Inferior parietal cortex (tissue), 1 donor: ENCODE measurements around the gene UCP2.

Experiments
- DNase-seq: peaks from one replicate; pipeline ENCODE4 v3.0.0-alpha.2; 2016; ENCODE audit errors: extremely low spot score

Gene UCP2

GRCh38 chr11:73982595-73982989 is at the start of gene UCP2:
Gene UCP2, minus strand, starts transcription at chr11:73982843. Its CDS starts 4,465 bp downstream, at chr11:73978378.
- DNase-seq, result peak; percentile 62

GRCh38 chr11:74030723-74031676 is 48.4 kb upstream of the UCP2 start:
- DNase-seq, result no peak

GRCh38 chr11:74025467-74026166 is 43.0 kb upstream of the UCP2 start:
- DNase-seq, result no peak

DNA sequence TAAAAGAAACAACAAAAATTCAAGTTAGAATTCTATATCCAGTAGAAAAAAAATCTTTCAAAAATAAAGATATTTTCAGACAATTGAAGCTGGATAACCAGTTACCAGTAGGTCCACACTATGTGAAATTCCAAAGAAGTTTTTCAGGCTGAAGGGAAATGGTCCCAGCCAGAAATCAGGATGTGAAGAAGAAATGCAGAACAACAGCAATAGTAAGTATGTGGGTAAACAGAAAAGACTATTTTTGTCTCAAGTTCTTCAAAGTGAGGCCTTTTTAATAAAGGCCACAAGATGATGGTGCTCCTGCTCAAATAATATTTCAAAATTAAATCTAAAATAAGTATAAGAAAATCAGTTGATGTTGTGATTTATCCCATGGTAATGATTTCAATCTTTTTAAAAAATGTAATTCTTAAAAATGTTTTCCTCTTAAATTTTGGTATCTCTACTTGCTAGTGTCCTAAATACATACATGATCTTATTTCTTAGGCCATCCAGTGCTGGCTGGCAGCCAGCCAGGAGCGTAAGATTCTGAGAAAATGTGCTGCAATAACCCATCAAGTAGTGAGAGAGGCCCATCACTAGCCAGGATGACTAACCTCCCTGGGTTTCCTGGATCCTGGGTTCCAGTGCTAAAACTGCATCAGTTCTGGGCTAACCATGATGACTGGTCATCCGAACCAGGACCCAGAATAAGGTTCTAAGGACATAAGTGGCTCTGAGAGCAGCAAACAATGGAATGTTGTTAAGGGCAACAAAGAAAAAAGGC is 41.8 kb upstream of the UCP2 start:
- no peak for DNase-seq

- DNase-seq, result no peak
Measured at GRCh38 chr11:74023276-74023675, 40.6 kb upstream of the UCP2 start.

GRCh38 chr11:74022546-74022945 is 39.9 kb upstream of the UCP2 start:
- DNase-seq, result no peak

- no peak for DNase-seq
Measured at GRCh38 chr11:74021998-74022397, 39.4 kb upstream of the UCP2 start.

DNA sequence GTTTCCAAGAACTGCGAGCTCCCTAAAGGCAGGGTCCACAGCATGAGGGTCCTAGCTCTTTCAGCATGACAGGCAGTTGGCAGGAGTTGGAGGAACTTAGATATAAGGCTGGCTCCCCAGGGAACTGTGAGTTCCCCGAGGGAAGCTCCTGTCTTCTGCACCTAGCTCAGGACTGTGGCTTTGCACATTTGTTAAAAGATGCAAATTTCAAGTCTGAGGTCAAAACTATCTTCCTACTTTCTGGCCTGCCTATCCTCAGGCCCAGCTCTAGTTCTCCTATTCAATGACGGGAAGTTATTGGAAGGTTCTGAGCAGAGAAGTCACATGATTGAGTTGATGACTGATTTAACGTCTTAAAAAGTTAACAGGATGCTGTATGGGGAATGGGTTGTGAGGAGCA is 37.9 kb upstream of the UCP2 start:
- no peak for DNase-seq

DNA sequence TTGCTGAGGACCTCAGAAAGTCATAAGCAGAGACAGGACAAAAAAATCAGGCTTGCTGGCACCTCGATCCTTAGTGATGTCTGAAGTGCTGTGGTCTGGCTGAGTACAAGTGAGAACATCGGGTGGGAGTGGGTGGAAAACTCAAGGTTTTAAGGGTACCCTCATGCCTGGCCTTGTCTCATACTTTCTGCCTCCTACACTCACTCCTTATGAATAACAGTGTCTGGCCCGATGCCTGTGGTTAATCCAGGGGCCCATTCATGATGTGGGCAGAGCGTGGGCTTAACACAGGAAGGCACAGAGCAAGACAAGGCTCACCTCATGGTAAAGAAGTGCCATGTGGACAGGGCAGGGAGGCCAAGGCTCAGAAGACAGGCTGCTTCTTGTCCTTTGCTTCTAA is 37.2 kb upstream of the UCP2 start:
- no peak for DNase-seq

DNA sequence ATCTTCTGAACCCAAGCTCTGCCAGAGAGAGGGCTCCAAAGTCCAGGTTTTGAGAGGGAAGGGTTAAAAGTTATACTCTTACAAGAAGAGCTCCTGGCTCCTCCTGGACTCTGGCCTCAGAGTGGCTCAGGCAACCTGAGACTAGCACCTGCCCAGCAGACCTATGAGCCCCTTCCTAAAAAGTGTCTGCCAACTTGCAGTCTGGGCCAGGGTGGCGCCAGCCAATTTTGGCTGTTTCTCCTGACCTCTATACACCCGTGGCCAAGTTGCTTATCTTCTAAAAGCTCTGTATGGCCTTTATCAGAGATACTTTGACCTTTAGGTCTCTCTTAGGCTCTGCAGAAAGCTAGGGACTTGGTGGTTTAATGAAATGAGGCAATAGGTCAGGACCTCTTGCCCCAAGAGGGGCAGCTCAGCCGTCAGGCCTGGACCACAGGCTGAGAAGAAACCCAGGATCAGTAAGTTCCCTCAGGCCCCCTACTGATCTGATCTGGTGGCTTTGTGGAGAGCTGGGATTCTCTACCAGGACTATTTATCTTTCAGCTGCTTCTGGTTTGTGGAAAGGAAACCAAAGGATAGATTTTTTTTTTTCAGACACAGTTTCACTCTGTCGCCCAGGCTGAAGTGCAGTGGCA is 36.6 kb upstream of the UCP2 start:
- DNase-seq, result no peak

- no peak for DNase-seq
Measured at GRCh38 chr11:74018331-74019005, 35.8 kb upstream of the UCP2 start.

DNA sequence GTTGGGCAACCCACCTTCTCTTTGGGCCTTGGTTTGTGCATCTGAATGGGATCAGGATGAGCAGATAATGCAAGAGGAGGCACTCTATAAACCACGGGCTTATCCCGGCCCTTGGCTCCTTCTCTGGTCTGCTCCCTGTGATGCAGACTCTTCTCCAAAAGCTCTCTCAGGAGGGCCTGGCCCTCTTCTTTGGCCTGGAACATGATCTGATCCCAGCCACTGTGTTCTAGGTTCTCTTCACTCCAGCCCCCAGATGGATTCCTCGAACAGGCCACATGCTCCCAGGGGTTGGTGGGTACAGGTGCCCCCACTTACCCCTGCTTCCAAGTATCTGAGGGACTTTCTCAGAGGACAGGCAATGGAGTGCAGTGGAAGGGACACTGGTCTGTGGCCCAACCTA is 35.0 kb upstream of the UCP2 start:
- DNase-seq, result no peak

DNA sequence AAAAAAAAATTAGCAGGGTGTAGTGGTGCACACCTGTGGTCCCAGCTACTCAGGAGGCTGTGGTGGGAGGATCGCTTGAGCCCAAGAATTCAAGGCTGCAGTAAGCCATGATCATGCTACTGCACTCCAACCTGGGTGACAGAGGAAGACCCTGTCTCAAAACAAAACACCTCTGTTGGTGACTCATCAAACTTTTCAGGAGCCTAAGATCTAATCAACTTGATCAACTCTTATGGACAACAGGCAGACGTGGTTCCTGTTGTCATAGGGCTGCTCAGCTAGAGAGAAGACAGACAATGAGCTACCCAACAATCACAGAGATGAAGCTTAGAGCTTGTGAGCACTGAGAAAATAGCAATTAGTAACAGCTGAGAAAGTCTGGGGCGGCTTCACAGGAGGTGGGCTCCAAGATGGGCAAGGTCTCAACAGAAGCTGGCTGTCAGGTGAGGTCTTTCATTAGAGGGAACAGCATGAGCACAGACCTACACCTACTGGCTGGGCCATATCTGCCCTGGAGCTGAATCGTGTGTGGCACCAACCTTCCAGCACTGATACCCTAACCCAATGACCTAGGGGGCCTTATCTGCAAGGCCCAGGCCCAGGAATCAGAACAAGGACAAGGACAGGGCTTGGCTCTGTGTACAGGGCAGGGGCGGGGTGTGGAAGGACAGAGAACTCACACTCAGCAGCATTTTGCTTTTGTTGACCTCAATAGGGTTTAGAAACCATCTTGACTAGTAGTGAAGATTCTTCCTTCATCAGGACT is 33.5 kb upstream of the UCP2 start:
- no peak for DNase-seq

GRCh38 chr11:74014880-74015279 is 32.2 kb upstream of the UCP2 start:
- DNase-seq, result no peak

GRCh38 chr11:74013141-74013540 is 30.5 kb upstream of the UCP2 start:
- no peak for DNase-seq

DNA sequence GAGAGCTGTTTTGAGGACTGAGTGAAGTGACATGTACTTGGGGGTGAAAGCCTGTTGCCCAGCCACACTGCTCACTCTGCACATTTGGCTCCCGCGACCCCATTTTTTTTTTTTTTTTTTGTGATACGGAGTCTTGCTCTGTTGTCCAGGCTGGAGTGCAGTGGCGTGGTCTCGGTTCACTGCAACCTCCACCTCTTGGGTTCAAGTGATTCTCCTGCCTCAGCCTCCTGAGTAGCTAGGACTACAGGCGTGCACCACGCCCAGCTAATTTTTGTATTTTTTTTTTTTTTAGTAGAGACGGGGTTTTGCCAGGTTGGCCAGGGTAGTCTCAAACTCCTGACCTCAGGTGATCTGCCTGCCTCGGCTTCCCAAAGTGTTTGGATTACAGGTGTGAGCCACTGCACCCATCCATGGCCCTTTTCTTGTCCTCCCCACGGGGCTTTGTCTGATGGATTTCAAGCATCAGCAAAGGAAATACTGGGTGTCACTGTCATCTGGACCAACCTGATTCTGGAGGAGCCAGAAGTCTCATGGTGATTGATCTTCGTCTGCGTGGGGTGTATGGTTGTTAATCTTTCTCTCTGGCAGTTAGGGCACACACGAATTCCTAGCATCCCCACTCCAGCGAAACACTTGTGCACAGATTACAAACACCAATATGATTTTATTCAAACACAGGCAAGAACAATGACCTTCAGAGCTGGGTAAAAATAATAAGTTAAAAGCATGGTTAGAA is 29.6 kb upstream of the UCP2 start:
- DNase-seq, result no peak

- peak; percentile 51 for DNase-seq
Measured at GRCh38 chr11:74011360-74012073, 28.9 kb upstream of the UCP2 start.

DNA sequence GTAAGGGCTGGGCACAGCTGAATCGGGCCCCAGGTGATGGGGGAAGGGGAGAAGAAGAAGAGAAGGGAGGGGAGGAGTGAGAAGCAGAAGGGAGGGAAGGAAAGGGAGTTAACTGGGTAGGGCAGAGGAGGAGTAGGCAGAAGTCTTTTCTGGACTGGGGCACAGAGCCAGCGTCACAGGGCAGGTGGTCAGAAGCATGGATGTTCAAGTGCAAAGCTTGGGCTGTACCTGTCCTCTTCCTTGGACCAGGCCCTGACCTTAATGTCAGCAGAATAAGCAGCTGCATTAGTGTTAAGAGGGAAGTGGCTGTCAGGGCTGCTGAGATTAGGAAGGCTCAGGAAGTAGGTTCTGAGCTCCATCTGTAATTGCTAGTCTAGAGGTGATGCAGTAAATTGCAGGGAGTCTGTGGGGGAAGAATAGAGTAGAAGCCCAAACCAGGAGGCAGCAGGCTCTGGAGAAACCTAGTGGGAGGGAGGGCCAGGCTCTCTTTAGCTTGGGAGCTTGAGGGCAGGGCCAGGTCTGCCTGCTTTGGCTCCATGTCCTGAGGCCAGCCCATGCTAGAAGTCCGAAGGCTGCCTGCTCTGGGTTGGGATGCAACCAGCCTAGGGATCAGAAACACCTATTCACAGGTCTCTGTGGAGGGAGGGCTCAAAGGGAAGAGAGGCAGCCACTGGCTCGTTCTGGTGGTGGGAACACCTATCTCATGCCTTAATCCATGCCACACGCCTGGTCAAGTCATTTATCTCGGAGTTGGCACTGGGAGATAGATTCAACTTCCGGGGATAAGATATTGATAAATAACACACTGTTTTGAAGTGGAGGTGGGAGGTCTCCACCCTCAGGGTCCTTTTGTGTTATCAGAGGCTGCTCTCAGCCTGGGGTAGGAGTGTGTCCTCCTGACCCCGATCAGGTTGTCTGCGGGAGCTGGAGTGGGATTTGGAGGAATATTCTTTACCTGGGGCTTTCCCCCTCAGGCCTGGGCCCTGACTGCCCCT is 28.0 kb upstream of the UCP2 start:
- no peak for DNase-seq
